Breast epithelium (tissue), 4 donors: ENCODE results near the gene ATP1A1. TPM values are rescaled to one million over a fixed set of nuclear protein-coding genes. Genes with fewer than 3 reads are reported as not detected.
A peak's percentile ranks its signal among the peaks of the same experiment; 100 is the strongest.

Experiments used
- DNase-seq, 2 donors: peaks; one replicate each; pipeline ENCODE4 v3.0.0-alpha.2; 2019; ENCODE audit warnings: low spot score in 2 of 2
- H3K27ac ChIP-seq, 2 donors: fragments of 200-600 bp; sonication (generic) in 1 of 2; one replicate each; pipeline ENCODE4 v1.5.1; 2016 to 2019; ENCODE audit warnings: mild to moderate bottlenecking in 1 of 2
- H3K27me3 ChIP-seq, 2 donors: fragments of 200-600 bp; sonication (generic) in 1 of 2; one replicate each; pipeline versions ENCODE4 v1.5.1 to v1.6.0; 2017 to 2019; ENCODE audit warnings: control low read depth in 1 of 2, mild to moderate bottlenecking in 1 of 2
- H3K36me3 ChIP-seq: fragments of 200-600 bp; one replicate; pipeline ENCODE4 v1.5.1; 2019
- H3K4me1 ChIP-seq, 2 donors: fragments of 200-600 bp; sonication (generic); one replicate each; pipeline ENCODE4 v1.5.1; 2016 to 2019; ENCODE audit warnings: control low read depth in 1 of 2
- H3K4me3 ChIP-seq, 3 donors: fragments of 200-600 bp; sonication (generic); 1 replicate in 2 of 3; 2 replicates in 1 of 3; pipeline ENCODE4 v1.5.1; 2016 to 2019; ENCODE audit warnings: mild to moderate bottlenecking in 3 of 3, moderate library complexity in 2 of 3
- H3K9me3 ChIP-seq, 2 donors: fragments of 200-600 bp; sonication (generic) in 1 of 2; one replicate each; pipeline ENCODE4 v1.5.1; 2016 to 2019; ENCODE audit warnings: control low read depth in 1 of 2
- POLR2A ChIP-seq: fragments of 450-650 bp; IDR thresholded peaks from one replicate; pipeline ENCODE4 v1.6.1; 2016; ENCODE audit warnings: antibody characterized with exemption, mild to moderate bottlenecking, moderate library complexity
- POLR2AphosphoS5 ChIP-seq, 3 donors: sonication (generic); formaldehyde crosslinking; IDR thresholded peaks; one replicate each; pipeline ENCODE4 v1.6.1; 2017; ENCODE audit warnings: antibody characterized with exemption in 3 of 3
- intact Hi-C: fragments of 100-400 bp; cut with DNase I; formaldehyde crosslinking; loops from one replicate; pipeline ENCODE4 v1.15.1; 2023; ENCODE audit warnings: low total_unique reads
- total RNA-seq, 3 donors: library from RNA; depleted of rRNA; stranded (reverse); fragments of >200 nt; gene quantifications; one replicate each; pipeline ENCODE4 v1.1.0, GENCODE V29; 2016
- TF ChIP-seq, protein P1 (sequence below), 3 donors: fragments of 450-650 bp; IDR thresholded peaks; one replicate each; pipeline ENCODE4 v1.5.1; 2016 to 2017; ENCODE audit warnings: antibody characterized with exemption in 3 of 3, mild to moderate bottlenecking in 3 of 3, moderate library complexity in 3 of 3

Gene ATP1A1
- total RNA-seq, 3 donors from 2014 or later = 235 to 423 (median 331) TPM

DNA sequence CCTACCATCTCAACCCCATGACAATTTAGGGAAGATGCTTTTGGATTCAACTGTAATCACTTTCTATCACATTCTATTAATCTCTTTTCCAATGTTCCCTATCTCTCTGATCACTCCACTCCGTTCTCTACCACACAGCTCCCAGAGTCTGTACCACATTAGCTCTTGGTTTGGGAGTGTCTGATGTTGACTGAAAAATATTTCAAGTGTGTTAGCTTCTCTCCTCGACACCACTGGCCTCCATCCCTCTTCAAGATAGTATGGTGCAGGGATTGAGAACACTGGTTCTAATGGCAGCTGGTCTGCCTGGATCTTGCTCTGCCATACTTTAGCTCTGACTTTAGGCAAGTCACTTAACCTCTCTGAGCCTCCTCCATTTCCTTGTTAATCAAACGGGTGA is 39.9 kb downstream of the ATP1A1 start:
- H3K4me3 ChIP-seq = no peak overlapping the region
- peaks cover 0 to 14% of the 10 kb centered on the region in 2 donors for H3K4me1 ChIP-seq
- intact Hi-C loops = no loop called here
- H3K36me3 ChIP-seq = no peaks in the 10 kb centered on the region
- no peaks in the 10 kb centered on the region for H3K27me3 ChIP-seq
- TF ChIP-seq POLR2AphosphoS5 (IDR thresholded peaks at IDR 0.05) = no peak
- no peak overlapping the region for H3K27ac ChIP-seq
- no peak for DNase-seq
- no peaks in the 10 kb centered on the region for H3K9me3 ChIP-seq

DNA sequence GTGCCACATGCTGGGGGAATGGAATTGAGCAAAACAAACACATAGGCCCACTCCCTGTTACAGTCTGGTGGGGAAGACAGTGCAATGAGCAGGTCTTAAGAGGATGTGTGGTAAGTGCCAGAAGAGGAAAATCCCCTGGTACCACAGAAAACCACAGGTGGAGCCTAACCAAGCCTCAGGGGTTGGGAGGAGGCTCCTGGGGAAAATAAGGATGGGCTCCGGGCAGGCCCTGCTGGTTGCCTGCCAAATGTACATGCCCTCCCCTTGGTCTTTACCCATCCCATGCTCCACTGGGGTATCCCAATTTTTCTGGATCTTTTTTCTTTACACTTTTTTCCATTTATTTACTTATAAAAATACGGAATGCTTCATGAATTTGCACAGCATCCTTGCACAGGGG is 40.4 kb downstream of the ATP1A1 start:
- H3K27ac ChIP-seq = no peak overlapping the region
- intact Hi-C loops = no loop called here
- H3K4me3 ChIP-seq = no peak overlapping the region
- H3K36me3 ChIP-seq = no peaks in the 10 kb centered on the region
- DNase-seq = no peak
- H3K9me3 ChIP-seq = no peaks in the 10 kb centered on the region
- no peaks in the 10 kb centered on the region for H3K27me3 ChIP-seq
- peaks cover 0 to 14% of the 10 kb centered on the region in 2 donors for H3K4me1 ChIP-seq
- TF ChIP-seq, protein P1, sequence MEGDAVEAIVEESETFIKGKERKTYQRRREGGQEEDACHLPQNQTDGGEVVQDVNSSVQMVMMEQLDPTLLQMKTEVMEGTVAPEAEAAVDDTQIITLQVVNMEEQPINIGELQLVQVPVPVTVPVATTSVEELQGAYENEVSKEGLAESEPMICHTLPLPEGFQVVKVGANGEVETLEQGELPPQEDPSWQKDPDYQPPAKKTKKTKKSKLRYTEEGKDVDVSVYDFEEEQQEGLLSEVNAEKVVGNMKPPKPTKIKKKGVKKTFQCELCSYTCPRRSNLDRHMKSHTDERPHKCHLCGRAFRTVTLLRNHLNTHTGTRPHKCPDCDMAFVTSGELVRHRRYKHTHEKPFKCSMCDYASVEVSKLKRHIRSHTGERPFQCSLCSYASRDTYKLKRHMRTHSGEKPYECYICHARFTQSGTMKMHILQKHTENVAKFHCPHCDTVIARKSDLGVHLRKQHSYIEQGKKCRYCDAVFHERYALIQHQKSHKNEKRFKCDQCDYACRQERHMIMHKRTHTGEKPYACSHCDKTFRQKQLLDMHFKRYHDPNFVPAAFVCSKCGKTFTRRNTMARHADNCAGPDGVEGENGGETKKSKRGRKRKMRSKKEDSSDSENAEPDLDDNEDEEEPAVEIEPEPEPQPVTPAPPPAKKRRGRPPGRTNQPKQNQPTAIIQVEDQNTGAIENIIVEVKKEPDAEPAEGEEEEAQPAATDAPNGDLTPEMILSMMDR (IDR thresholded peaks at IDR 0.05) = no peak
- TF ChIP-seq POLR2AphosphoS5 (IDR thresholded peaks at IDR 0.05) (no peak), POLR2A (no peak)

DNA sequence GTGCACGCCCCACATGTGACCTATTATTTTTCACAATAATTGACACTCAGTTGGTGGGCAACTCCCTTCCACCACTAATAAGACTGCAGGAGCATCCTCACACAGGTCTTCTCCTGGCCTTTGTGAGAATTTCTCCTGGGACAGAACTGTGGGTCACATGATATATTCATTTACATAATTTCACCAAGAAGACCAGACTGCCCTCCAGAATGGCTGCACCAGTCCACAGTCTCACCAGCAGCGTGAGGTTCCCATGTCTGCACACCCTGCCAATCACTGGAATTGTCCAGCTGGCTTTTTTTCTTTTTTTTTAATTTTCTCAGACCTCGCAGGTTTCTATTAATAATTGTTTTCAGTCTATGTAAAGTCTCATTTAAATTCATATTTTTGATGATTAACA is 41.3 kb downstream of the ATP1A1 start:
- Histone ChIP-seq H3K9me3 (no peaks in the 10 kb centered on the region), H3K36me3 (no peaks in the 10 kb centered on the region), H3K4me1 (peaks cover 0 to 14% of the 10 kb centered on the region in 2 donors), H3K27me3 (no peaks in the 10 kb centered on the region), H3K4me3 (no peak overlapping the region), H3K27ac (no peak overlapping the region)
- intact Hi-C loops = no loop called here
- no peak for DNase-seq
- TF ChIP-seq, protein P1 (IDR thresholded peaks at IDR 0.05) = no peak
- TF ChIP-seq POLR2AphosphoS5 (IDR thresholded peaks at IDR 0.05) (no peak), POLR2A (no peak)

DNA sequence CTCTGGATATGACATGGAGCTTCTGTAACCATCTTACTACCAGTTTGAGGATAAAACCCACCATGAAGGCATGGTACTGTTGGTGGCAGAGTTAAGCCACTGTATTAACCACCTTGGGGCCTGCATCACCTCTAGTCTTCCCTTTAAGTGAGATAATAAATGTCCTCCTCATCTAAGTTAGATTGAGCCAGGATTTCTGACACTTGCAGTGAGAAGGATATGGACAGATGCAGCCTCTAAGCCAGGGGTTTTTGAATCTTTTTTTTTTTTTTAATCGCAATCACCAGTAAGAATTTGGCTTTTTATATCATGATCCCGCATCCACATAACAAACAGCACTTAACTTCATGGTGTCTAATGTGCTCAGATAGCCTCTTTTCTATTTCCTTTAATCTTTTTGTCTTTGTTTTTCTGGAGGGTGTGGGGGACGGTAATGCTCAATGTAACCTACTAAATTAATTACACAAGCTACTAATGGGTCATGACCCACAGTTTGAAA is 42.2 kb downstream of the ATP1A1 start:
- H3K27me3 ChIP-seq = no peaks in the 10 kb centered on the region
- H3K27ac ChIP-seq = peak overlapping the region; percentile 43 to 50
- no peak for TF ChIP-seq POLR2A
- TF ChIP-seq, protein P1 (IDR thresholded peaks at IDR 0.05) = no peak
- no peak for TF ChIP-seq POLR2AphosphoS5 (IDR thresholded peaks at IDR 0.05)
- no peaks in the 10 kb centered on the region for H3K36me3 ChIP-seq
- H3K4me3 ChIP-seq = no peak overlapping the region
- H3K9me3 ChIP-seq = no peaks in the 10 kb centered on the region
- no peak for DNase-seq
- peaks cover 0 to 14% of the 10 kb centered on the region in 2 donors for H3K4me1 ChIP-seq
- intact Hi-C loops = no loop called here

DNA sequence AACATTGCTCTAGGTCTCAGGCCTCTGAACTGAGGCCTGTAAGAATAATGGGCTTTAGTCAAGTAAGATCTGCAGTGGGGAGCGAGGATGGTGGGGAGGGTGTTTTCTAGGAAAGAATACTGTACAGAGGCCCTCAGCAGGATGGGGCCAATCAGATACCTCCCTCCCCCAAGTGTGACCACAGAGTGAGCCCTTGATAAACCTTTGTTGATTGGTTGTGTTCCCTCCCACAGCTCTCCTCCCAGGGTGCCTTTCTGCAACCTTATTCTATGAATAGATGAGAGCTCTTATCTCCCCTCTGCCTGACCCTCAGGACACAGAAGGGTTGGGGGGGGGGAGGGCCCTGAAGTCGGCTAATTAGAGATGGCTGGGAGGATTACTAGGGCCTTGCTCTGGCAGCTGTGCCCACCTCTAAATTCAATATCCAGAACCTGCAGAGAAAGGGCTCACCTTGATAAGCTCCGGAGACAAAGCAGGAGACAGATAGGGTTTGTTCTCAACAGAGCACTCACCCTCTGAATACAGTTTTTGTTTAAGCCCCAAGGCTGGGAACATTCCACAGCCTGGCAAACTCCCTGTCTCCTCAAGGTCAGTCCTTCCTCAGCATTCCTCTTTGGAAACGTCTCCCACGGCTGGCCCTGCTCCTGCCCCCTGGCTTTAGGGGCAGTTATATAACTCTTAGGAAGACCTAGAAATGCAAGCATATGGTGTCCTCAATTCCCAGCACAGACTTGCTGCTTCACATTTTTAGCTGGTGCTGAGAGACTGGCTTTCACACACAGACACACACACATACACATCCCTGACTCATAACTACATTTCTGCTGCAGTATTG is 42.9 kb downstream of the ATP1A1 start:
- peak overlapping the region; percentile 43 to 50 for H3K27ac ChIP-seq
- peaks cover 0 to 14% of the 10 kb centered on the region in 2 donors for H3K4me1 ChIP-seq

More for the DNA sequence above, 42.9 kb downstream of the ATP1A1 start:
- Histone ChIP-seq H3K36me3 (no peaks in the 10 kb centered on the region), H3K9me3 (no peaks in the 10 kb centered on the region), H3K4me3 (no peak overlapping the region), H3K27me3 (no peaks in the 10 kb centered on the region)
- TF ChIP-seq POLR2AphosphoS5 (IDR thresholded peaks at IDR 0.05) = no peak
- TF ChIP-seq, protein P1 (IDR thresholded peaks at IDR 0.05) = peak in 1 of 3 donors; percentile 21
- intact Hi-C loops = no loop called here
- DNase-seq = peak in 1 of 2 donors; percentile 48
